Posterior cingulate gyrus (tissue), 11 donors: ENCODE measurements around the gene SCN3B.

Source experiments
- DNase-seq, 10 donors: peaks; one replicate each; pipeline versions ENCODE4 v3.0.0 to v3.0.0-alpha.2; 2020 to 2021; ENCODE audit warnings: mixed read lengths in 3 of 10
- intact Hi-C: fragments of 100-400 bp; cut with DNase I; formaldehyde crosslinking; loops from one replicate; pipeline ENCODE4 v1.15.1; 2023

SCN3B gene

GRCh38 chr11:123580557-123581275 is 73.7 kb downstream of the SCN3B start:
- DNase-seq = peak in 9 of 10 donors; percentile 49 to 95 (median 66)
- intact Hi-C loops = loop anchor here (5.0 kb wide), 1 partner anchor 127 kb away; no protein-coding TSS in a partner anchor

GRCh38 chr11:123580137-123580536 is 74.3 kb downstream of the SCN3B start:
- DNase-seq = no peak
- intact Hi-C loops = loop anchor here (5.0 kb wide), 1 partner anchor 127 kb away; no protein-coding TSS in a partner anchor

DNA sequence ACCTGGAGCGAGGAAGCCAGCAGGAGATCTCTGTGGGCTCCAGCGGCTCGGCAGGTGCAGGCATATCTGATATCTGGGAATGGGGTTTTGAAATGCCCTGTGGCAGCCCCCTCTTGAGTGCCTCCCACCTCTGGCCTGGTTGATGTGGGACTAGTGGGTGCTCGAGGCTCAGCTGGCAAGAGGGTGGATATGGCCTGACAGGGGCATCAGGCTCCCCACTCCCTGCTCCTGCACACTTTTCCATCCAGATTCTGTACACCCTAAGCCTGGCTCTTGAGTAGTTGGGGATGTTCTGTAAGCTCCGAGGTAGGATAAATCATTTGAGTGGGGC is 75.0 kb downstream of the SCN3B start:
- no peak for DNase-seq
- intact Hi-C loops = no loop called here
